GM19395 (cell line): Measurements from ENCODE around the gene PHOX2A.

Experiments
- ATAC-seq: cut with Tn5 transposase; IDR thresholded peaks from one replicate; pipeline ENCODE4 v1.9.1; 2021; ENCODE audit warnings: mild to moderate bottlenecking, moderate library complexity; ENCODE audit not compliant: unreplicated experiment

PHOX2A gene

GRCh38 chr11:72235351-72236057, 8.5 kb downstream of the PHOX2A start:
- ATAC-seq: no peak

GRCh38 chr11:72234920-72235319, 9.1 kb downstream of the PHOX2A start:
- ATAC-seq: no peak

- ATAC-seq: no peak
Measured at GRCh38 chr11:72234514-72234830, 9.5 kb downstream of the PHOX2A start.

GRCh38 chr11:72233773-72234513, 10.0 kb downstream of the PHOX2A start:
- ATAC-seq: no peak

- ATAC-seq: no peak
Measured at GRCh38 chr11:72233056-72233772, 10.8 kb downstream of the PHOX2A start.

- no peak for ATAC-seq
Measured at GRCh38 chr11:72232260-72233055, 11.5 kb downstream of the PHOX2A start.

GRCh38 chr11:72231396-72232259, 12.3 kb downstream of the PHOX2A start:
- ATAC-seq: no peak

- ATAC-seq: no peak
Measured at GRCh38 chr11:72230764-72231365, 13.1 kb downstream of the PHOX2A start.

- no peak for ATAC-seq
Measured at GRCh38 chr11:72229925-72230763, 13.8 kb downstream of the PHOX2A start.

- ATAC-seq: no peak
Measured at GRCh38 chr11:72229336-72229924, 14.5 kb downstream of the PHOX2A start.

- no peak for ATAC-seq
Measured at GRCh38 chr11:72228844-72229231, 15.1 kb downstream of the PHOX2A start.

GRCh38 chr11:72228229-72228843, 15.6 kb downstream of the PHOX2A start:
- no peak for ATAC-seq

GRCh38 chr11:72227316-72228228, 16.4 kb downstream of the PHOX2A start:
- no peak for ATAC-seq

GRCh38 chr11:72226701-72227100, 17.3 kb downstream of the PHOX2A start:
- ATAC-seq: no peak

GRCh38 chr11:72225411-72225951, 18.5 kb downstream of the PHOX2A start:
- no peak for ATAC-seq

- no peak for ATAC-seq
Measured at GRCh38 chr11:72224564-72225410, 19.2 kb downstream of the PHOX2A start, which contains the start of gene INPPL1. Gene INPPL1 (plus strand): TSS chr11:72224767. CDS start chr11:72224985, 218 bp downstream.
